Measurements from ENCODE around the gene NME7.

The NME7 gene

DNA sequence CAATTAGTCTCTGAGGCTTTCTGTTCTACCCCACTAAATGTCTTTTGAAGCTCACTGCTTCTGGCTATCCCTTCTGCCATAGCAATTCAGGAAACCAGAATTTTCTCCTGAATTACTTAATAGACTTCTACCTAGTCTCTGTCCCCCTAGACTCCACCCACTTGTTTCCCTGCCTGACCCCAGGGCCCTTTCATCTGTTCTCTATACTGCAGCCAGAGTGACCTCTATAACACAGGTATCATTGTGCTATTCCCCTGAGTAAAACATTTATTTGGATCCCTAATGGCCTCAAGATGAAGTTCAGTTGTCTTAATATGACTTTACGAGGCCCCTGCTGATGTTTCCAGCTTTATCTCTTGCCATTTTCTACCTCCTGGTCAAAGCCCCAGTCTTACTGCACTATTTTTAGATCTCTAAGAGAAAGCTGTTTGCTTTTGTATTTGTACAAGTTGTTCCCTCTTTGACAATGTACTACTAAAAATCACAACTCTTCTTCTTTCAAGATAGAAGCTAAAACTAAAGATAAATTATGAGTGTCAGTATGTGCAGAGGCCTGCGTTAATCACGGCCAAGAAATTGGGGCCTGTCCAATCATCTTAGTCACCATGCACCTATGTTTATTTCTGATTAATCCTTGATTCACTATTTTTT lies 206.6 kb downstream of the NME7 start:
- H3K27me3 ChIP-seq: no peaks in the 10 kb centered on the region
- DNase-seq: no peak
- H3K4me1 ChIP-seq: peaks cover 4% of the 10 kb centered on the region; the same call in 1 of the 2 replicates
- no peaks in the 10 kb centered on the region for H3K9me3 ChIP-seq
- TF ChIP-seq, protein P1, sequence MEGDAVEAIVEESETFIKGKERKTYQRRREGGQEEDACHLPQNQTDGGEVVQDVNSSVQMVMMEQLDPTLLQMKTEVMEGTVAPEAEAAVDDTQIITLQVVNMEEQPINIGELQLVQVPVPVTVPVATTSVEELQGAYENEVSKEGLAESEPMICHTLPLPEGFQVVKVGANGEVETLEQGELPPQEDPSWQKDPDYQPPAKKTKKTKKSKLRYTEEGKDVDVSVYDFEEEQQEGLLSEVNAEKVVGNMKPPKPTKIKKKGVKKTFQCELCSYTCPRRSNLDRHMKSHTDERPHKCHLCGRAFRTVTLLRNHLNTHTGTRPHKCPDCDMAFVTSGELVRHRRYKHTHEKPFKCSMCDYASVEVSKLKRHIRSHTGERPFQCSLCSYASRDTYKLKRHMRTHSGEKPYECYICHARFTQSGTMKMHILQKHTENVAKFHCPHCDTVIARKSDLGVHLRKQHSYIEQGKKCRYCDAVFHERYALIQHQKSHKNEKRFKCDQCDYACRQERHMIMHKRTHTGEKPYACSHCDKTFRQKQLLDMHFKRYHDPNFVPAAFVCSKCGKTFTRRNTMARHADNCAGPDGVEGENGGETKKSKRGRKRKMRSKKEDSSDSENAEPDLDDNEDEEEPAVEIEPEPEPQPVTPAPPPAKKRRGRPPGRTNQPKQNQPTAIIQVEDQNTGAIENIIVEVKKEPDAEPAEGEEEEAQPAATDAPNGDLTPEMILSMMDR (IDR thresholded peaks at IDR 0.05; ENCODE audit: low read depth, low read length): no peak
- H3K4me3 ChIP-seq (ENCODE audit: low read depth, low read length): no peak overlapping the region
- H3K36me3 ChIP-seq: no peaks in the 10 kb centered on the region

DNA sequence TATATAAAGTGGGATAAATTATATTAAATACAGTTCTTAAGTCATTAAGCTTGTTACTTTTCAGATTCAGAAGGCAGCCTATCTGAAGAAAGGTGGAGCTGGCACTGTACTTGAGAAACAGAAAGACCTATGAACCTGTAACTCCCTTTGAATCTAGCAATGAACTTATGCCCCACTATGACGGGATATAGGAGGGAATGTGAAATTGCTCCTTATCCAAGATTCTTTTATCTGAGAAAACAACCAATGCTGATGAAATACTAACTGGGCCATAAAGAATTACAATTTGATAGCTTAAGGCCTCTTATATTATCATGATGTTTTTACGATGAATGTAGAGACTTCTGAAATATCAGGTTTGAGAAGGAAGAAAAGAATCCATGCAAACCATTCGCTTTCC lies 211.0 kb downstream of the NME7 start:
- H3K4me3 ChIP-seq (ENCODE audit: low read depth, low read length): no peak overlapping the region
- H3K4me1 ChIP-seq: peaks cover 4% of the 10 kb centered on the region
- DNase-seq: no peak
- no peaks in the 10 kb centered on the region for H3K9me3 ChIP-seq
- H3K27me3 ChIP-seq: no peaks in the 10 kb centered on the region
- TF ChIP-seq, protein P1 (IDR thresholded peaks at IDR 0.05; ENCODE audit: low read depth, low read length): no peak
- no peaks in the 10 kb centered on the region for H3K36me3 ChIP-seq

DNA sequence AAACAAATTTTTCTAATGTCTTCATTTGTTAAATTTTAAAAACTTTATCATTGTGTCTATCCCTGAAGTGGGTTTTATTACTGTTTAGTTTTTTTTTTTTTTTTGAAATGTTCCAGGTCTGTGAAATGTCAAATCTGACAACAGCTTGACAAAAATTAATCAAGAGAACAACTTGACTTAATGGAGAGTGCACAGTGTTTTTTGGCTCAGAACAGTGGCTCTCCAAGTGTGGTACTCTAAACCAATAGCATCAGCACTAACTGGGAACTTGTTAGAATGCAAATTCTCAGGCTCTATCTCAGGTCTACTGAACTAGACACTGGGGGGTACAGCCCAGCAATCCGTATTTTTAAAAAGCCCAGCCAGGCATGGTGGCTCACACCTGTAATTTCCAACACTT lies 211.9 kb downstream of the NME7 start:
- no peaks in the 10 kb centered on the region for H3K9me3 ChIP-seq
- no peak for DNase-seq
- no peak overlapping the region for H3K4me3 ChIP-seq (ENCODE audit: low read depth, low read length)
- no peaks in the 10 kb centered on the region for H3K27me3 ChIP-seq
- TF ChIP-seq, protein P1 (IDR thresholded peaks at IDR 0.05; ENCODE audit: low read depth, low read length): no peak
- H3K36me3 ChIP-seq: no peaks in the 10 kb centered on the region
- H3K4me1 ChIP-seq: no peaks in the 10 kb centered on the region; the same call in 1 of the 2 replicates

DNA sequence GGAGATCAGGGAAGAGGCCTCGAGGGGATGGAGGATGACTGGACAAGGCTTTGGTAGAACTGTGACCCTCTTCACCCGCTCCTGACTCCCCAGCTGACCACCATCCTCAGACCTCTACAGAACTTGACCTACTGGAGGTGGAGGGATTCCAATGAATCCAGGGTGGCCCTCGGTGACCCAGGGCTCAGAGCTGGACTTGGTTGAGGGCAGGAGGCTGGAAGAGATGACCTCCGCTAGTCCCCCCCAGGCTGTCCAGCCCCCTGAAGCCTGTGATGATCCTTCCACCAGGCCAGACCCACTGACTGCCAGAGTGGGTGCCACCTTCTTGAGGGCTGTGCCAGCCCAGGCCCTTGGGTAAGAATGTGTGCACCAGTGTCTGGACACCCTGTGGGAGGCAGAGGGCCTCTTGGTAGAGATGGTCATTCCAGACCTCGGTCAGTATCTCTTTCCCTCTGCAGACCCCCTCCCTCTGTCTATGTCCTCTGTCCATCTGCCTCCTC lies 216.2 kb downstream of the NME7 start:
- no peak for DNase-seq
- H3K27me3 ChIP-seq: no peaks in the 10 kb centered on the region
- TF ChIP-seq, protein P1 (IDR thresholded peaks at IDR 0.05; ENCODE audit: low read depth, low read length): no peak

DNA sequence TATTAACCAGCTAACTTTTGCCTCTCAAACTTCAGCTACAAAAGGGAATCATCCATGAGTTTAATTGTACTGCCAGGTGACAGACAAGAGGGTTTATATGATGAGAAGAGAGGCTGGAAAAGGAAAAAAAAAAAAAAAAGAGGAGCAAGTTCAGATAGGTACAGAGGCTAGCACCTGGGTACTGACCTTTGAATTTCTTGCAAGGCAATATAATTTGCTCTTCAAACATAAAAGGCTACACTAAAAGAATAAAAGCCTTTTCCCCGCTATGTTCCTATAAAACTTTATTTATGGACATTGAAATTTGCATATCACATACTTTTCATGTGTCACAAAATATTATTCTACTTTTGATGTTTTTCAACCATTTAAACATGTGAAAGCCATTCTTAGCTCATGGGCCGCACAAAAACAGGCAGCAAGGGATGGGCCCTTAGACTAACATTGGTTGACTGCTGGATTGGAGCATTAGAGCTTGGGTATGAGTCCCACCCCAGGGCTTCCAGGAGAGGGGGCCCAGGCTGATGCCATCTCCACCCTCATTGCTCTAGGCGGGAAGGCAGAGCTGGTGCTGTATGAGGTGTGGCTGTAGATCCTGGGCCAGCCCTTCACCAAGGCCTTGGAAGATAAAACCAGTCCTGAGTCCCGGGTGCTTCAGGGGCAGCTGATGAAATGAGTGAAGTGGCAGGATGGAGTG lies 216.8 kb downstream of the NME7 start:
- no peak overlapping the region for H3K4me3 ChIP-seq (ENCODE audit: low read depth, low read length)
- H3K27me3 ChIP-seq: no peaks in the 10 kb centered on the region
- no peaks in the 10 kb centered on the region for H3K36me3 ChIP-seq
- no peaks in the 10 kb centered on the region for H3K9me3 ChIP-seq
- H3K4me1 ChIP-seq: no peaks in the 10 kb centered on the region; the same call in 1 of the 2 replicates
- no peak for DNase-seq
- TF ChIP-seq, protein P1 (IDR thresholded peaks at IDR 0.05; ENCODE audit: low read depth, low read length): no peak

More for the DNA sequence above, 216.2 kb downstream of the NME7 start:
- Histone ChIP-seq H3K36me3 (no peaks in the 10 kb centered on the region), H3K4me1 (no peaks in the 10 kb centered on the region; the same call in 1 of the 2 replicates), H3K9me3 (no peaks in the 10 kb centered on the region), H3K4me3 (ENCODE audit: low read depth, low read length) (no peak overlapping the region)
